PFSK-1 (cell line): ENCODE data around the gene TRMU.

Experiments
- FOXP2 ChIP-seq: optimal IDR thresholded peaks from 2 replicates; pipeline ENCODE3; 2011; ENCODE audit warnings: borderline replicate concordance, control low read depth, inconsistent platforms; ENCODE audit not compliant: insufficient read depth; ENCODE audit errors: extremely low read length, extremely low read depth
- POLR2AphosphoS5 ChIP-seq: IDR thresholded peaks from 2 replicates; pipeline ENCODE4 v1.6.1; 2012; ENCODE audit warnings: low read depth, mild to moderate bottlenecking, control low read depth, low read length, moderate library complexity
- SIN3A ChIP-seq: IDR thresholded peaks from 2 replicates; pipeline ENCODE4 v1.6.1; 2012; ENCODE audit warnings: mild to moderate bottlenecking, low read length, moderate library complexity, borderline replicate concordance; ENCODE audit not compliant: insufficient read depth
- TAF1 ChIP-seq: IDR thresholded peaks from 2 replicates; pipeline ENCODE4 v1.6.1; 2012; ENCODE audit warnings: low read length, control low read depth, borderline replicate concordance; ENCODE audit not compliant: insufficient read depth
- TF ChIP-seq, protein P1 (sequence below), 2 experiments: IDR thresholded peaks; 2 replicates each; pipeline versions ENCODE4 v1.6.1 to v1.8.0; 2011 to 2012; ENCODE audit warnings: low read depth in 2 of 2, low read length in 2 of 2, control low read depth in 1 of 2, inconsistent platforms in 1 of 2, mild to moderate bottlenecking in 1 of 2, moderate library complexity in 1 of 2; ENCODE audit not compliant: insufficient read depth in 1 of 2

TRMU gene

DNA sequence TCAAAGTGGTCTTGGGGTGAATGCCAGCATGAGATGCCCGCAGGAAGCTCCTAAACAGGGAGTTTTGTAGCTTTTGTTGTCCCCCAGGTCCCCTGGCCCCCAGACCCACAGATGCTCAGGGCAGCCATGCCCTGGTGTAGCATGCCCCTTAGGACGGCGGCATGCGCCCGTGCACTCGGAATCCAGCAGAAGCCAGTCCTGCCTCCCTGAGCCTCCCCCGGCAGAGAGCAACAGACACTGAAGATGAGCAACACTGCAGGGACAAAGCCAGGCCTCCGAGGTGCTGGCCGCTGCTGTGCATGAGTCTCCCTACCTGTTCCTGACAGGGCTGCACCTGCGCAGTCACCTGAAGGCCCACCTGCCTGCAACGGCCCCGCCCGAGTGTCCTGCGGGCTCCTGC lies 59.1 kb downstream of the TRMU start:
- TF ChIP-seq POLR2AphosphoS5 (no peak), FOXP2 (no peak)

DNA sequence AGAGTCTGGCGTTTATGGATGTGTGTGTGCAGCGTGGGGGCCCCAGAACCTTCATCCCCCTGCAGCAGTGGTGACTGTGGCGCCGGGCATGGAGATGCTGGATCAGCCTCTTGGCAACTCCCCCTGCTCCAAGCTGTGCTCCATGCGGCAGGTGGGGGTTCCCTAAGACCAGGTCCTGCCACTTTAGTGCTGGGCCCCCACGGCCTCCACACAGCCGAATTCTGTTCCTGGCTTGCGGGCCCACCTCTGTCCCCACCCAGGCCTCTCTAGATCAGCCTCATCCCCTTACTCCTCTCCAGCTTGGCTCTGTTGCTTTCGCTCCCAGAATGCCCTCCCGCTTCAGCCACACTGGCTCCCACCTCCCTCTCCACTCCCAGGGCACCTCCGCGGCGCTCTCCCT lies 59.6 kb downstream of the TRMU start:
- TF ChIP-seq, protein P1, sequence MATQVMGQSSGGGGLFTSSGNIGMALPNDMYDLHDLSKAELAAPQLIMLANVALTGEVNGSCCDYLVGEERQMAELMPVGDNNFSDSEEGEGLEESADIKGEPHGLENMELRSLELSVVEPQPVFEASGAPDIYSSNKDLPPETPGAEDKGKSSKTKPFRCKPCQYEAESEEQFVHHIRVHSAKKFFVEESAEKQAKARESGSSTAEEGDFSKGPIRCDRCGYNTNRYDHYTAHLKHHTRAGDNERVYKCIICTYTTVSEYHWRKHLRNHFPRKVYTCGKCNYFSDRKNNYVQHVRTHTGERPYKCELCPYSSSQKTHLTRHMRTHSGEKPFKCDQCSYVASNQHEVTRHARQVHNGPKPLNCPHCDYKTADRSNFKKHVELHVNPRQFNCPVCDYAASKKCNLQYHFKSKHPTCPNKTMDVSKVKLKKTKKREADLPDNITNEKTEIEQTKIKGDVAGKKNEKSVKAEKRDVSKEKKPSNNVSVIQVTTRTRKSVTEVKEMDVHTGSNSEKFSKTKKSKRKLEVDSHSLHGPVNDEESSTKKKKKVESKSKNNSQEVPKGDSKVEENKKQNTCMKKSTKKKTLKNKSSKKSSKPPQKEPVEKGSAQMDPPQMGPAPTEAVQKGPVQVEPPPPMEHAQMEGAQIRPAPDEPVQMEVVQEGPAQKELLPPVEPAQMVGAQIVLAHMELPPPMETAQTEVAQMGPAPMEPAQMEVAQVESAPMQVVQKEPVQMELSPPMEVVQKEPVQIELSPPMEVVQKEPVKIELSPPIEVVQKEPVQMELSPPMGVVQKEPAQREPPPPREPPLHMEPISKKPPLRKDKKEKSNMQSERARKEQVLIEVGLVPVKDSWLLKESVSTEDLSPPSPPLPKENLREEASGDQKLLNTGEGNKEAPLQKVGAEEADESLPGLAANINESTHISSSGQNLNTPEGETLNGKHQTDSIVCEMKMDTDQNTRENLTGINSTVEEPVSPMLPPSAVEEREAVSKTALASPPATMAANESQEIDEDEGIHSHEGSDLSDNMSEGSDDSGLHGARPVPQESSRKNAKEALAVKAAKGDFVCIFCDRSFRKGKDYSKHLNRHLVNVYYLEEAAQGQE (IDR thresholded peaks at IDR 0.05; ENCODE audit: insufficient read depth in 1 of 2, low read depth in 2 of 2, low read length in 2 of 2): no peak
- TF ChIP-seq TAF1 (no peak), SIN3A (no peak), POLR2AphosphoS5 (no peak), FOXP2 (no peak)

DNA sequence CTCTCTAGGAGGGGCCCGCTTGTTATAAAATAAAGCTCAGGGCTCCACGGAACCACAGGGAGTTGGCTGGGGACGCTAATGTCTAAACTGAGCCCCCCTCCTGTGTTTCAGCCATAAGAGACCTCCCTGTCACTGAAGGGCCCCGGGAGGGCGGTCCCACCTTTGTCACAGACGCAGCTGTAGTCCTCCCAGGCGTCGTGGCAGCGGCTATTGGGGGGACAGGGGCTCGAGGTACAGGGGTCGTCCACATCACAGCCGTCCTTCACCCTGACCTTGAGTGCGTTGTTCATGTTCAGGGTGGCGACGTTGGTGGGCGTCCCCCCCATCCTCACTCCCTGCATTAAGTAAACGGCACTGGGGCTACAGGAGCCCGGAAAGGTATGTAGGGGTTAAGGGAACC lies 62.0 kb downstream of the TRMU start:
- TF ChIP-seq, protein P1 (IDR thresholded peaks at IDR 0.05; ENCODE audit: insufficient read depth in 1 of 2, low read depth in 2 of 2, low read length in 2 of 2): no peak
- TF ChIP-seq SIN3A (no peak), FOXP2 (no peak), POLR2AphosphoS5 (no peak), TAF1 (no peak)

DNA sequence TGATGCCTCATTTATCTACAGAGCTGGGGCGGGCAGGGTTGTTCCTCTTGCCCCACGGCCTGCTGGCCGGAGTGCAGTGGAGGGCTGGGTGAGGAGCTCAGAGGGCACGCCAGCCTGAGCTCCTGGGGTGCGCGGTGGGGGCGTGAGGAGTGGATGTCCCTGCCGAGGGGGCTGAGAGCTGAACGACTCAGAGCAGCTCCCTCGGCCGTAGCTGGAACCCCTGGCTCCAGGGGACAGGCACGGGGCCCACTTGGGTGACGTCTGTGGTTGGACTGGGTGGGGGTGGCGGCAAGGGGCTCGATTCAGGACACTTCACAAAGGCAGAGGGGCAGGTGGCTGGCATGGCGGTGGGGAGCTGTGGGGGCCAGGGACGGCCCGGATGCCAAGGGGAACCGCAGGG lies 62.4 kb downstream of the TRMU start:
- TF ChIP-seq SIN3A (no peak), FOXP2 (no peak), POLR2AphosphoS5 (no peak), TAF1 (no peak)
- TF ChIP-seq, protein P1 (IDR thresholded peaks at IDR 0.05; ENCODE audit: insufficient read depth in 1 of 2, low read depth in 2 of 2, low read length in 2 of 2): no peak

DNA sequence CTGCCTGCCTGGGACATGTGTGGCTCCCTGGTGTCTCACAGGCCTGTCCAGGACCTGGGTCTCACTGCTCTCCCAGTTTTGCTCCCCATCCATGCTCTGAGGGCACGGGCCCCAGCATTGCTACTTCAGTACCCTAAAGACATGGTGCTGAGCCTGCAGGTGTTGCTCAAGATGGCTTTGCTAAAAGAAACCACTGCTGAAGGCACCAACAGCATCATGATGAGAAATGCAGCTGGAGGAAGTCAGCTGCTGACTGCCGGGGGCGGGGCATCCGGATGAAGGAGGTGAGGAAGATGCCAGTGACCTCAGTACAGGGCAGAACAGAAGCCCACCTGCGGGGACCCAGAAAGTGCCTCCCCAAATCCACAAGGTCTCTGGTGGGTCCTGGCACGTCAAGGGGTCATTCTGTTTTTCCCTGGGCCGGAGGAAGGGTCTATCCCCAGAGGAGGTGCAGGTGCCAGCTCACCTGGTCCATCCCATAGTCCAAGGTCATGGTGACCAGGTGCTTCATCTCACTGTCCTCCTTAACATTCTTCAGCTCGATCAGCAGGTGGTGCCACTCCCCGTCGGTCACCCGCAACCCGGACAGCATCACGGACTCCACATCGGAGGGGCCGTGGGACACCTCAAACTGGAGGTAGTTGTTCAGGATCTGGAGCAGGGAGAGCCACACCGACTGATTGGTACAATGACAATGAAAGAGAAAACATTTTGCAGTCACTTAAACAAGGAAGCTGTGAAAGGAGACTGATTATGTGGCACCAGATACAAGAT lies 63.9 kb downstream of the TRMU start:
- TF ChIP-seq TAF1 (no peak), SIN3A (no peak), FOXP2 (no peak), POLR2AphosphoS5 (no peak)
- TF ChIP-seq, protein P1 (IDR thresholded peaks at IDR 0.05; ENCODE audit: insufficient read depth in 1 of 2, low read depth in 2 of 2, low read length in 2 of 2): no peak
